NCI-H2107 treated with DMSO at 0.1 percent for 48 hours (cell line): Measurements from ENCODE around the gene ABCC4.
"Not testable (repeated sequence)": the region's sequence is repeated elsewhere in the genome, so short reads cannot be mapped to it uniquely, and the experiment has no call there.

Experiments used
- DNase-seq: peaks from one replicate; lab custom pipeline; 2025; ENCODE audit not compliant: unreplicated experiment; lab: John Stamatoyannopoulos, UW

ABCC4 gene

GRCh38 chr13:95298169-95298965, 2.9 kb downstream of the ABCC4 start:
- DNase-seq: no peak

DNA sequence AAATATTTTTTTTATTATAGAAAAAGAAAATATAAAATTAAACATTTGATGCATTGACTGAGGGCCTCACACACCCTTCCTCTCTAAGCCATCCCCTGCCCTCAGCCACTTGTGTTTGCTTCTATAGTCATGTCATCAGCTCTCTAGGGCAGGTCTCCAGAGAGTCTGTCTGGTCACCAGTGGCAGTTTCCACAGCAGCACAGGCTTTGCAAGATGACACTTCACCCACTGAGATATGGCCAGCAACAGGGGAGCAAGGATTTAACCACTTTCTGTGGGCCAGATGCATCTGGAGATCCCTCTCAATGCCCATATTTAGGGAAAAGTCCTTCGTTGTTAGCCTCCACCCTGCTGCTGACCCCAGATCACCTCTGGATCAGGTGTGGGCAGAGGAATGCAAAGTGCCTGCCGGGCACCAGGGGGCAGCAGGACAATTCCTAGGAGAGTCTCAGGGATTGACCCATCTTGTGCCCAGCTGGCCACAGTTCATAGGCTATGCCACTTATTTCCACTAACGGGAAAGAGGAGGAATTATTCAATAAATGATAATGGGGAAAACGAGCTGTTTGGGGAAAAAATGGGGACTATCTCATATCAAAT, 4.8 kb downstream of the ABCC4 start:
- no peak for DNase-seq

GRCh38 chr13:95295026-95295425, 6.2 kb downstream of the ABCC4 start:
- DNase-seq: no peak

DNA sequence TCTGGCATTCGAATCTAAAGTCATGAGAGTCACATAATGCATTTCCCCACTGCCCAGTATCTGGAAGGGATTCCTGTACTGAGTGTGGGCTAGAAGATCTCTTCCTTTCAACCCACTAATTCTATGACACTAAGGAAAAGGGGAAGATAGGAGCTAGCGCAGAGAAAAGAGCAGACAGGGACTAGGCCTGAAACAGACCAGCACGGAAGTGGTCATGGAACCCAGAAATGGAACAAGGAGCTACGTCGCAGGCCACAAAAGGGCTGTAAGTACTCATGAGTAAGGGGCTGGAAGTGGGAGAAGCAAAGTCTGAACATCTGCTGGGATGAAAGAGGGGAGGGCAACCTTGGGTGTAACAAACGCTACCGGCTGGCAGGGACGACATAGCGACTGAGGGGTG, 8.6 kb downstream of the ABCC4 start:
- no peak for DNase-seq

DNA sequence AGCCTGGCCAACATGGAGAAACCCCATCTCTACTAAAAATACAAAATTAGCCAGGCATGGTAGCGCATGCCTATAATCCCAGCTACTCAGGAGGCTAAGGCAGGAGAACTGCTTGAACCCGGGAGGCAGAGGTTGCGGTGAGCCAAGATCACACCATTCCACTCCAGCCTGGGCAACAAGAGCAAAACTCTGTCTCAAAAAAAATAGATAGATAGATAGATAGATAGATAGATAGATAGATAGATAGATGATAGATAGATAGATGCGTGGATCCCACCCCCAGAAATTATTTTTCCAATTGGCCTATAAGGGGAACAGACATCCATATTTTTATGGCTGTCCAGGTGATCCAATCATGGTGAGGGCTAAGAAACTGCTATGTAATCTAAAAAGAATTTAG, 11.3 kb downstream of the ABCC4 start:
- not testable (repeated sequence) for DNase-seq

- DNase-seq: no peak
Observed at GRCh38 chr13:95289020-95289444, 12.2 kb downstream of the ABCC4 start.

GRCh38 chr13:95284436-95284835, 16.8 kb downstream of the ABCC4 start:
- no peak for DNase-seq

DNA sequence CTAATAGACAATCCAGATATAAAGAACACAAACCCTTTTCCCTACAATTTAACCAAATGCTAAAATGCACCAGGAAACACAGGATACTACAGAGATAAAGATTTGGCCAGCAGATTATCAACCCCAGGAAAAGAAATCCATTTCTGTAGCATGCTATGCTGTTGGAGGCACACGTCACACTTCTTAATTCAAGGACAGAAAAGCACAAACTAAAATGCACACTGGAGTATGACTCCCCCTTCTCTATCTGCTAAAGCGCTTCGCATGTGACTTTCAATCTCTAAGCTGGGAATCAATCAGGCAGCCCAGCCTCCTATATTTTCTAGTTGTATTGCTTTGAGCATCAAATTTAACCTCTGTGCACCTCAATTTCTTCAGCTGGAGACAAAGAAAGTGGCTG, 22.2 kb downstream of the ABCC4 start:
- no peak for DNase-seq

- DNase-seq: no peak
Observed at GRCh38 chr13:95276037-95276505, 25.2 kb downstream of the ABCC4 start.

- DNase-seq: no peak
Observed at GRCh38 chr13:95275322-95276036, 25.8 kb downstream of the ABCC4 start.

- DNase-seq: not testable (repeated sequence)
Observed at GRCh38 chr13:95273592-95274132, 27.6 kb downstream of the ABCC4 start.

DNA sequence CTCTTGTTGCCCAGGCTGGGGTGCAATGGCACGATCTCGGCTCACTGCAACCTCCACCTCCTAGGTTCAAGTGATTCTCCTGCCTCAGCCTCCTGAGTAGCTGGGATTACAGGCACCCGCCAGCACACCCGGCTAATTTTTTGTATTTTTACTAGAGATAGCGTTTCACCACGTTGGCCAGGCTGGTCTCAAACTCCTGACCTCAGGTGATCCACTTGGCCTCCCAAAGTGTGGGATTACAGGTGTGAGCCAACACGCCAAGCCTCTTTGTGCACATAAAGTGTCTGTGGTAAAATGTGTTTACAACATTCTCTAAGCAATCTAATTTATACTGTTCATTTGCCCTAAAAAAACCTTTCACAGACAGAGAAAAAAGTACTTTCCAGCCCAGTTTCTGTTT, 29.2 kb downstream of the ABCC4 start:
- not testable (repeated sequence) for DNase-seq

GRCh38 chr13:95269756-95270155, 31.5 kb downstream of the ABCC4 start:
- no peak for DNase-seq

- not testable (repeated sequence) for DNase-seq
Observed at GRCh38 chr13:95268343-95269065, 32.7 kb downstream of the ABCC4 start.

DNA sequence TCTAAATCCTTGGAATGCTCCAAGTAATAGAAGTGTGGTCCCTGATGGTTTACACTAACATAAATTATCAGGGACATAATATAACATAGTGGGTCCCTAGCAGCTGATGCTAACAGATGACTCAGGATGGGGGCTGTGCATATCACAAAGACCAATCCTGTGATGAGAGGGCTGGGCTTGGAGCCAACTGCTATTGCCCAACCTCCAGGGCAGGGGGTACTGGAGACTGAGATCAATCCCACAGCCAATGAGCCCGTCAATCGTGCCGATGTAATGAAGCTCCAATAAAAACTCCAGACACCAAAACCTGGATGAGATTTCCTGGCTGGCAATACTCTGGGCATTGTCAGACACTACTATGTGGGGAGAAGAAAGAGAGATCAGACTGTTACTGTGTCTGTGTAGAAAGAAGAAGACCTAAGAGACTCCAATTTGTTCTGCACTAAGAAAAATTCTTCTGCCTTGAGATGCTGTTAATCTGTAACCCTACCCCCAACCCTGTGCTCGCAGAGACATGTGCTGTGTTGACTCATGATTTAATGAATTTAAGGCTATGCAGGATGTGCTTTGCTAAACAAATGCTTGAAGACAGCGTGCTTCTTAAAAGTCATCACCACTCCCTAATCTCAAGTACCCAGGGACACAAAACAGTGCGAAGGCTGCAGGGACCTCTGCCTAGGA, 33.4 kb downstream of the ABCC4 start:
- no peak for DNase-seq

GRCh38 chr13:95264225-95264624, 37.0 kb downstream of the ABCC4 start:
- no peak for DNase-seq

- DNase-seq: no peak
Observed at GRCh38 chr13:95262837-95263384, 38.3 kb downstream of the ABCC4 start.

- no peak for DNase-seq
Observed at GRCh38 chr13:95261956-95262355, 39.3 kb downstream of the ABCC4 start.

DNA sequence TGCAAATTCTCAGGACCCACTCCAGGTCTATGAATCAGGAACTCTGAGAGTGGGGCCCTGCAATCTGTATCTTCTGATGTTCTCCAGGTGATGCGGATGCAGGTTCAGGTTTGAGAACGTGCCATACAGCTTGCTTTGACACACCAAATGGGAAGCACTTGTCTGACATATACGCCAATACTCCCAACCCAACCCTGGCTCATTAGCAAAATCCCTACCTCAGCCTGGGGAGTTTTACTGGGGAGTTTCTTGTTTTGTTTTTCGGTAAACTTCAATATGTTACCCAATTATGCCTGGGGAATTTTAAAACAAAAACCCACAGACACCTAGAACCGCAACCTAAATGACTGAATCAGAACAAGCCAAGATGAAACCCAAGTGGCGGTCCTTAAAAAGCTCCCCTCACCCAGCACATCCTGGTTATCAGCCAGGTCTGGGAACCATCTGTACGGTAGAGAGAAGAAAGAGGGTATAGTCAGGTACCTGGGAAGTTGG, 41.2 kb downstream of the ABCC4 start:
- DNase-seq: no peak

GRCh38 chr13:95258619-95259194, 42.5 kb downstream of the ABCC4 start:
- DNase-seq: no peak
